Measurements from ENCODE around the gene ACTR1B.

- no peak for TF ChIP-seq EZH2phosphoT487 (IDR thresholded peaks at IDR 0.05; ENCODE audit: insufficient read depth, low read depth)
- TF ChIP-seq EZH2 (IDR thresholded peaks at IDR 0.05; ENCODE audit: insufficient read depth, poor library complexity, severe bottlenecking): no peak
Measured at GRCh38 chr2:97657986-97658690, 5.7 kb downstream of the ACTR1B start.
